K562 (cell line): Measurements from ENCODE around the gene ATF4. TPM values are rescaled to one million over a fixed set of nuclear protein-coding genes. Genes with fewer than 3 reads are reported as not detected.

Source experiments
- ATAC-seq: fragments of 200-7000 bp; cut with Tn5 transposase; 3 replicates; pipeline ENCODE4 v1.9.1; 2020; ENCODE audit warnings: moderate library complexity
- BruUV-seq: library from RNA; stranded (reverse); fragments of 400-500 nt; replicated peaks from 2 replicates; lab custom pipeline; 2021; lab: Mats Ljungman, UMichigan
- CTCF ChIA-PET: fragments of 300-600 bp; formaldehyde crosslinking; extraction: SDS; loops from one replicate; lab custom pipeline; 2021; ENCODE audit warnings: low intra/inter-chr PET ratio; lab: Yijun Ruan, JAX
- POLR2A ChIA-PET: fragments of 300-600, 350-650 bp; sonication (Branson Sonifier 250); formaldehyde crosslinking; extraction: SDS; loops from one replicate; lab custom pipeline; 2021; ENCODE audit warnings: antibody characterized with exemption, inconsistent platforms; lab: Yijun Ruan, JAX
- DNase-seq, 4 experiments: peaks; one replicate each; pipeline versions ENCODE4 v3.0.0 to v3.0.0-alpha.2; 2011 to 2018; ENCODE audit warnings: low spot score in 3 of 4, mixed read lengths in 3 of 4; ENCODE audit errors: extremely low read depth in 1 of 4
- FAIRE-seq: peaks from 2 replicates; lab custom pipeline; 2011; peaks lifted over from hg19 to GRCh38; lab: Jason Lieb, UNC
- H2AFZ ChIP-seq: 2 replicates; pipeline ENCODE4 v1.6.0; 2011; ENCODE audit warnings: low read depth, low read length, control low read depth, inconsistent platforms
- H3K27ac ChIP-seq: fragments of 200-600 bp; 3 replicates; pipeline ENCODE4 v1.8.0; 2011; ENCODE audit warnings: low read depth, mild to moderate bottlenecking, control low read depth, inconsistent platforms, low read length, moderate library complexity, mixed read lengths; ENCODE audit errors: extremely low read depth
- H3K27me3 ChIP-seq, 2 experiments: fragments of 300-600 bp in 1 of 2; 2 replicates in 1 of 2; 3 replicates in 1 of 2; pipeline versions ENCODE4 v1.6.0 to v1.8.0; 2011; ENCODE audit warnings: inconsistent platforms in 2 of 2, low read length in 2 of 2, mild to moderate bottlenecking in 1 of 2, mixed read lengths in 1 of 2, moderate library complexity in 1 of 2; ENCODE audit not compliant: control insufficient read depth in 2 of 2, insufficient read depth in 2 of 2
- H3K36me3 ChIP-seq: fragments of 300-600 bp; 3 replicates; pipeline ENCODE4 v1.8.0; 2011; ENCODE audit warnings: mild to moderate bottlenecking, low read length, inconsistent platforms; ENCODE audit not compliant: control insufficient read depth, insufficient read depth
- H3K4me1 ChIP-seq, 2 experiments: fragments of 200-600 bp in 1 of 2; replicated peaks in 1 of 2; 2 replicates in 1 of 2; 3 replicates in 1 of 2; pipeline versions ENCODE4 v1.5.1 to v1.8.0; 2011; ENCODE audit warnings: inconsistent platforms in 2 of 2, low read length in 2 of 2, mild to moderate bottlenecking in 1 of 2, mixed read lengths in 1 of 2, moderate library complexity in 1 of 2; ENCODE audit not compliant: control insufficient read depth in 2 of 2, insufficient read depth in 2 of 2
- H3K4me2 ChIP-seq: 2 replicates; pipeline ENCODE4 v1.6.1; 2011; ENCODE audit warnings: low read length, control low read depth, inconsistent platforms, mixed read lengths; ENCODE audit not compliant: insufficient read depth
- H3K4me3 ChIP-seq: fragments of 200-600 bp; sonication (generic), shearing (Covaris generic); 2 replicates; pipeline ENCODE4 v1.5.1; 2016; ENCODE audit warnings: control low read depth, inconsistent platforms
- H3K79me2 ChIP-seq: fragments of 200-600 bp; 3 replicates; pipeline ENCODE4 v1.8.0; 2011; ENCODE audit warnings: low read length, inconsistent platforms; ENCODE audit not compliant: control insufficient read depth, insufficient read depth
- H3K9ac ChIP-seq, 2 experiments: 2 replicates each; pipeline versions ENCODE4 v1.6.0 to v1.6.1; 2011; ENCODE audit warnings: low read depth in 2 of 2, low read length in 2 of 2, control low read depth in 1 of 2, inconsistent platforms in 1 of 2, mild to moderate bottlenecking in 1 of 2, mixed read lengths in 1 of 2; ENCODE audit not compliant: insufficient read depth in 1 of 2
- H3K9me1 ChIP-seq: one replicate; pipeline ENCODE4 v1.6.0; 2011; ENCODE audit warnings: inconsistent platforms, mild to moderate bottlenecking, low read length, moderate library complexity; ENCODE audit not compliant: control insufficient read depth, insufficient read depth
- H3K9me3 ChIP-seq: replicated peaks from 2 replicates; pipeline ENCODE4 v1.5.1; 2011; ENCODE audit warnings: low read depth, low read length, inconsistent platforms; ENCODE audit not compliant: control insufficient read depth, insufficient read depth
- H4K20me1 ChIP-seq: replicated peaks from 2 replicates; pipeline ENCODE4 v1.6.1; 2011; ENCODE audit warnings: low read length, inconsistent platforms, mixed read lengths; ENCODE audit not compliant: control insufficient read depth, insufficient read depth
- ARID1B ChIP-seq: fragments of 450-650 bp; IDR thresholded peaks from 2 replicates; pipeline ENCODE4 v1.6.1; 2016; ENCODE audit warnings: antibody characterized with exemption, mild to moderate bottlenecking, inconsistent platforms
- CEBPB ChIP-seq: fragments of 450-650 bp; IDR thresholded peaks from 2 replicates; pipeline ENCODE4 v1.6.1; 2016; ENCODE audit warnings: missing genetic modification characterization, missing compliant biosample characterization
- CTCF ChIP-seq, 3 experiments: IDR thresholded peaks in 2 of 3; conservative IDR thresholded peaks in 1 of 3; 2 replicates each; pipeline ENCODE4 v1.5.1; 2011 to 2012; ENCODE audit warnings: low read length in 3 of 3, mild to moderate bottlenecking in 3 of 3, control low read depth in 2 of 3, improper control_type of control experiment in 1 of 3, inconsistent platforms in 1 of 3, low read depth in 1 of 3, mixed read lengths in 1 of 3, moderate library complexity in 1 of 3; ENCODE audit not compliant: insufficient read depth in 2 of 3
- DMBX1 ChIP-seq: fragments of 250-450 bp; sonication (Bioruptor Pico); IDR thresholded peaks from 2 replicates; pipeline ENCODE4 v1.8.0; 2022; ENCODE audit warnings: inconsistent platforms, mild to moderate bottlenecking, moderate library complexity, borderline replicate concordance
- RAD21 ChIP-seq, 2 experiments: fragments of 250-450 bp in 1 of 2; fragments of 450-650 bp in 1 of 2; sonication (Bioruptor Pico) in 1 of 2; formaldehyde crosslinking in 1 of 2; IDR thresholded peaks in 1 of 2; conservative IDR thresholded peaks in 1 of 2; 2 replicates each; pipeline versions ENCODE4 v1.4.0 to v1.8.0; 2020 to 2022; ENCODE audit warnings: mild to moderate bottlenecking in 2 of 2, moderate library complexity in 1 of 2
- REST ChIP-seq, 2 experiments: fragments of 450-650 bp; formaldehyde crosslinking in 1 of 2; IDR thresholded peaks; 2 replicates each; pipeline versions ENCODE4 v1.4.0 to v1.6.1; 2014 to 2020; ENCODE audit warnings: mild to moderate bottlenecking in 2 of 2, borderline replicate concordance in 1 of 2, low read depth in 1 of 2
- SMC3 ChIP-seq: conservative IDR thresholded peaks from 2 replicates; pipeline ENCODE4 v1.6.1; 2011; ENCODE audit warnings: low read depth, low read length, improper control_type of control experiment; ENCODE audit not compliant: insufficient read depth
- ZNF324 ChIP-seq: fragments of 250-450 bp; sonication (Bioruptor Pico); IDR thresholded peaks from 2 replicates; pipeline ENCODE4 v1.4.0; 2020; ENCODE audit warnings: mild to moderate bottlenecking
- WGBS: fragments of 100-300 bp; shearing (Covaris generic); methylation state at CpG from one replicate; pipeline ENCODE4 v1.1.6; 2016; ENCODE audit warnings: low coverage, mixed read lengths; ENCODE audit not compliant: insufficient coverage; ENCODE audit errors: missing lambda C conversion rate; 5-methylcytosine and 5-hydroxymethylcytosine counted together
- in situ Hi-C: fragments of 300-500 bp; cut with MboI; formaldehyde crosslinking; loops from 4 replicates; pipeline ENCODE4 v1.15.0; 2018; ENCODE audit warnings: inconsistent platforms, mixed read lengths
- intact Hi-C: fragments of 100-400 bp; cut with micrococcal nuclease; formaldehyde crosslinking; loops from 2 replicates; pipeline ENCODE4 v1.14.2; 2022
- polyA plus RNA-seq, 8 experiments: library from polyadenylated mRNA; depleted of rRNA in 4 of 8; stranded (reverse) in 5 of 8; unstranded in 3 of 8; fragments of >200 nt; fragmentation: Nextera tagmentation in 2 of 8; fragmentation: Illumina TruSeq in 1 of 8; extraction: Ambion mirVana in 2 of 8; extraction: Trizol in 1 of 8; gene quantifications; 2 replicates each; pipeline versions ENCODE4 v1.2.1 to v1.2.3, GENCODE V29; 2011 to 2014; ENCODE audit warnings: inconsistent platforms in 1 of 8, missing spikeins in 1 of 8
- total RNA-seq, 7 experiments: library from RNA; depleted of rRNA in 6 of 7; stranded (reverse); fragments of >200 nt in 6 of 7; fragmentation: Illumina TruSeq in 2 of 7; extraction: Trizol in 2 of 7; gene quantifications; 2 replicates each; pipeline versions ENCODE4 v1.2.1 to v1.2.3, GENCODE V29; 2011 to 2021; ENCODE audit warnings: low replicate concordance in 1 of 7

Gene ATF4
- total and polyA plus RNA-seq, 9 of the 15 experiments (the other 6 are each of a cell fraction or from before 2014, with no cell fraction given) = 93.1 to 723 (median 355) TPM

GRCh38 chr22:39514373-39514973, 5.9 kb upstream of the ATF4 start:
- Histone ChIP-seq H3K4me2 (no peak overlapping the region), H3K79me2 (peaks cover 54% of the 10 kb centered on the region), H2AFZ (no peak overlapping the region), H3K36me3 (peaks cover 81% of the 10 kb centered on the region), H3K27me3 (no peaks in the 10 kb centered on the region), H3K9me3 (no peaks in the 10 kb centered on the region), H3K27ac (no peak overlapping the region), H4K20me1 (peaks cover 9% of the 10 kb centered on the region), H3K4me3 (no peak overlapping the region), H3K9ac (no peak overlapping the region)
- BruUV-seq = no TSS peak
- FAIRE-seq = peak; percentile 32
- DNase-seq = no peak
- POLR2A ChIA-PET = interaction anchor here (0.7 to 2.1 kb wide), 8 partner anchors 9 to 917 kb away, joined by 3 to 6 read pairs (median 3); partner anchors contain the start of gene MIEF1
- peak; percentile 26; the same call in 1 of the 3 replicates for ATAC-seq
- CTCF ChIA-PET = interaction anchor here (0.9 to 1.7 kb wide), 2 partner anchors 19 to 21 kb away, joined by 3 to 8 read pairs; no protein-coding TSS in a partner anchor
- in situ Hi-C loops = no loop called here
- intact Hi-C loops = no loop called here
- peak; percentile 31; the same call in 1 of the 2 replicates for TF ChIP-seq CEBPB (tag)
- TF ChIP-seq RAD21 (CRISPR knock-in tag; conservative IDR thresholded peaks at IDR 0.05 in 1 of 2, IDR thresholded peaks at IDR 0.05 in 1 of 2) = peak; percentile 32 to 52; a peak in 3 of 4 replicates
- TF ChIP-seq REST (IDR thresholded peaks at IDR 0.05; ENCODE audit: borderline replicate concordance) = peak; percentile 26; the same call in 1 of the 2 replicates
- TF ChIP-seq REST (CRISPR knock-in tag; IDR thresholded peaks at IDR 0.05; ENCODE audit: low read depth) = no peak
- TF ChIP-seq CTCF (IDR thresholded peaks at IDR 0.05 in 2 of 3, conservative IDR thresholded peaks at IDR 0.05 in 1 of 3; ENCODE audit: insufficient read depth in 2 of 3, low read depth in 1 of 3, low read length in 3 of 3) = peak; percentile 47 to 74 (median 69); a peak in 5 of 6 replicates
- TF ChIP-seq ARID1B = no peak
- 0 out of 2 replicates have a peak, but pooled peaks have one; percentile 14 for TF ChIP-seq SMC3
- TF ChIP-seq DMBX1 (CRISPR knock-in tag) = no peak
- TF ChIP-seq ZNF324 (CRISPR knock-in tag) = no peak
- TF ChIP-seq, all 486 proteins: peak for 5
- H3K9me1 ChIP-seq = no peaks in the 10 kb centered on the region
- WGBS = 55% methylated on average over 6 of the region's 8 CpGs
- peaks cover 12 to 18% of the 10 kb centered on the region in 2 experiments; a peak in 3 of 5 replicates for H3K4me1 ChIP-seq
